Stimulated activated CD8-positive, alpha-beta memory T cell treated with anti-CD3 and anti-CD28 coated beads, Interleukin-12 subunit alpha, Interleukin-12 subunit beta, amount 100 ng/mL, for 24 hours (primary cell): Measurements from ENCODE around the gene SLC17A7.

Source experiments
- DNase-seq: peaks from one replicate; pipeline ENCODE4 v3.0.0-alpha.2; 2020; ENCODE audit errors: extremely low read depth

The SLC17A7 gene

GRCh38 chr19:49427855-49428546, 13.3 kb downstream of the SLC17A7 start:
- no peak for DNase-seq

- no peak for DNase-seq
Observed at GRCh38 chr19:49427339-49427738, 14.0 kb downstream of the SLC17A7 start.

- no peak for DNase-seq
Observed at GRCh38 chr19:49425922-49426592, 15.3 kb downstream of the SLC17A7 start.

GRCh38 chr19:49425178-49425577, 16.1 kb downstream of the SLC17A7 start, which contains the start of gene GFY:
Gene GFY (plus strand): TSS chr19:49425388. CDS start chr19:49426431, 1,043 bp downstream.
- no peak for DNase-seq

GRCh38 chr19:49423985-49424303, 17.4 kb downstream of the SLC17A7 start:
- DNase-seq: no peak

GRCh38 chr19:49423071-49423984, 18.0 kb downstream of the SLC17A7 start, which contains the start of gene PTH2:
Gene PTH2 (minus strand): TSS chr19:49423441. CDS start chr19:49423339, 102 bp downstream.
- DNase-seq: no peak

- DNase-seq: no peak
Observed at GRCh38 chr19:49422407-49423070, 18.8 kb downstream of the SLC17A7 start.

- no peak for DNase-seq
Observed at GRCh38 chr19:49421878-49422202, 19.5 kb downstream of the SLC17A7 start.

GRCh38 chr19:49421039-49421877, 20.1 kb downstream of the SLC17A7 start:
- DNase-seq: no peak

GRCh38 chr19:49420227-49420626, 21.1 kb downstream of the SLC17A7 start:
- no peak for DNase-seq

- DNase-seq: no peak
Observed at GRCh38 chr19:49419173-49419572, 22.2 kb downstream of the SLC17A7 start.

GRCh38 chr19:49418511-49418910, 22.8 kb downstream of the SLC17A7 start:
- DNase-seq: no peak

- no peak for DNase-seq
Observed at GRCh38 chr19:49417088-49417487, 24.2 kb downstream of the SLC17A7 start.

GRCh38 chr19:49415810-49416200, 25.5 kb downstream of the SLC17A7 start:
- no peak for DNase-seq

GRCh38 chr19:49415102-49415809, 26.1 kb downstream of the SLC17A7 start:
- no peak for DNase-seq

GRCh38 chr19:49414256-49414655, 27.1 kb downstream of the SLC17A7 start:
- DNase-seq: no peak

- DNase-seq: no peak
Observed at GRCh38 chr19:49413348-49413747, 28.0 kb downstream of the SLC17A7 start.

- DNase-seq: no peak
Observed at GRCh38 chr19:49411681-49412326, 29.5 kb downstream of the SLC17A7 start.

- DNase-seq: no peak
Observed at GRCh38 chr19:49409441-49410029, 31.8 kb downstream of the SLC17A7 start.
